Stimulated activated CD4-positive, alpha-beta T cell treated with anti-CD3 and anti-CD28 coated beads, Interleukin-1b, Interleukin-23, amount 100 ng/mL, for 4 hours (primary cell): ENCODE results near the gene FKBP15.
"Not testable (repeated sequence)": the region's sequence is repeated elsewhere in the genome, so short reads cannot be mapped to it uniquely, and the experiment has no call there.

Experiments
- DNase-seq, 2 donors: peaks; one replicate each; pipeline ENCODE4 v3.0.0-alpha.2; 2020; ENCODE audit warnings: low read depth in 2 of 2

FKBP15 gene, protein sequence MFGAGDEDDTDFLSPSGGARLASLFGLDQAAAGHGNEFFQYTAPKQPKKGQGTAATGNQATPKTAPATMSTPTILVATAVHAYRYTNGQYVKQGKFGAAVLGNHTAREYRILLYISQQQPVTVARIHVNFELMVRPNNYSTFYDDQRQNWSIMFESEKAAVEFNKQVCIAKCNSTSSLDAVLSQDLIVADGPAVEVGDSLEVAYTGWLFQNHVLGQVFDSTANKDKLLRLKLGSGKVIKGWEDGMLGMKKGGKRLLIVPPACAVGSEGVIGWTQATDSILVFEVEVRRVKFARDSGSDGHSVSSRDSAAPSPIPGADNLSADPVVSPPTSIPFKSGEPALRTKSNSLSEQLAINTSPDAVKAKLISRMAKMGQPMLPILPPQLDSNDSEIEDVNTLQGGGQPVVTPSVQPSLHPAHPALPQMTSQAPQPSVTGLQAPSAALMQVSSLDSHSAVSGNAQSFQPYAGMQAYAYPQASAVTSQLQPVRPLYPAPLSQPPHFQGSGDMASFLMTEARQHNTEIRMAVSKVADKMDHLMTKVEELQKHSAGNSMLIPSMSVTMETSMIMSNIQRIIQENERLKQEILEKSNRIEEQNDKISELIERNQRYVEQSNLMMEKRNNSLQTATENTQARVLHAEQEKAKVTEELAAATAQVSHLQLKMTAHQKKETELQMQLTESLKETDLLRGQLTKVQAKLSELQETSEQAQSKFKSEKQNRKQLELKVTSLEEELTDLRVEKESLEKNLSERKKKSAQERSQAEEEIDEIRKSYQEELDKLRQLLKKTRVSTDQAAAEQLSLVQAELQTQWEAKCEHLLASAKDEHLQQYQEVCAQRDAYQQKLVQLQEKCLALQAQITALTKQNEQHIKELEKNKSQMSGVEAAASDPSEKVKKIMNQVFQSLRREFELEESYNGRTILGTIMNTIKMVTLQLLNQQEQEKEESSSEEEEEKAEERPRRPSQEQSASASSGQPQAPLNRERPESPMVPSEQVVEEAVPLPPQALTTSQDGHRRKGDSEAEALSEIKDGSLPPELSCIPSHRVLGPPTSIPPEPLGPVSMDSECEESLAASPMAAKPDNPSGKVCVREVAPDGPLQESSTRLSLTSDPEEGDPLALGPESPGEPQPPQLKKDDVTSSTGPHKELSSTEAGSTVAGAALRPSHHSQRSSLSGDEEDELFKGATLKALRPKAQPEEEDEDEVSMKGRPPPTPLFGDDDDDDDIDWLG

DNA sequence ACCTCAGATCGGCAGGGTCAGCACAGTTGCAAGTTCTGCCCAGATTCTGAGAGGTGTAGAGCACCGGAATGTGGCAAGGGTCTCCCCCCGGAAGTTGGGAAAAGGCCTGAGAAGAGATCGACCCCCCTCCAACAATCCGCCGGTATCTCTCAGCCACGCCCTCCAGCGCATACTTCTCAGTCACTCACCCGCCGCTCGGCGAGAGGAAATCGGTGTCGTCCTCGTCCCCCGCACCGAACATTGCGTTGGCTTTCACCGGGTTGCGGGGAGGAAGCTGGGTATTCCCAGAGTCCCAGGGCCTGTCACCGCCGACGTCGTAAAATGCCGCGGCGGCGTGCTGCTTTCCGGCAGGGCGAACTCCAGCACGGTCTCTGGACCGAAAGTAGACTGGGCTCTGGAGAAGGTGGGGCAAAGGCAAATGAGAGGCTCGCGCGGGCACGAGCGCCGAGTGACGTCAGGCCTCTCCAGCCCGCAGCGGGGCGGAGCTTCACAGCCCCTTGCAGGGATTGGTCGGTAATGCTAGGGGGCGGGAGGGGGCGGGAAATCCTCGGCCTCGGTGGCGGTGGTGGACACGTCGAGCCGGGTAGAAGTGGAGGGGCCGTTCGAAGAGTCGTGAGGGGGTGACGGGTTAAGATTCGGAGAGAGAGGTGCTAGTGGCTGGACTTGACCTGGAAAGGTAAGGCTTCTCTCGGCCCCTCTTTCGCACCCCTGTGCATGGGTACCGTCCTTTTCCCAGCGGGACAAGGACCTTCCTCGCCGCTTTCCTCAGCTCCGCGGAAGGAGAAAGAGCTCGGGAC is at the start of gene FKBP15, which contains the start of gene SLC31A1:
Gene FKBP15, minus strand, starts transcription at position 275 of the 797 bp plus-strand sequence. Its CDS starts 34 bp downstream, at position 241.
Gene SLC31A1, plus strand, starts transcription at position 542 of the 797 bp plus-strand sequence. CDS start 34,605 bp downstream, outside the sequence.
- DNase-seq: peak; percentile 91 to 95

DNA sequence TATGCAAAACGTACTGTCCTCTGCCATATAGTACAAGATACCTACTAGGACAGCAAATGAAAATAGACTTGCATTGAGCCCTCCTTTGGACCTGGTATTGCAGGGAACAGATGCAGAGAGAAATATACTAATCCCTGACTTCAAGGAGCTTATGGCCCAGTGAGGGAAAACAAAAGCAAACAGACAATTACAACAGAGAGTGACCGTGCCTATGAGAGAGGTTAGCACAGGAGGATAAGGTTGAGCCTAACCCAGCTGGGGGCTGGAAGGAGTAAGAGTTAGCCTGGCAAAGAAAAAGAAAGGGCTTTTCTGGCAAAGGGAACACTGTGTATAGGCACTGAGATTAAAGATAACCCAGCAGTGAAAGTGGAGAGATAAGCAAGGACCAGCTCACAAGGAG is 48.8 kb upstream of the FKBP15 start:
- no peak for DNase-seq

DNA sequence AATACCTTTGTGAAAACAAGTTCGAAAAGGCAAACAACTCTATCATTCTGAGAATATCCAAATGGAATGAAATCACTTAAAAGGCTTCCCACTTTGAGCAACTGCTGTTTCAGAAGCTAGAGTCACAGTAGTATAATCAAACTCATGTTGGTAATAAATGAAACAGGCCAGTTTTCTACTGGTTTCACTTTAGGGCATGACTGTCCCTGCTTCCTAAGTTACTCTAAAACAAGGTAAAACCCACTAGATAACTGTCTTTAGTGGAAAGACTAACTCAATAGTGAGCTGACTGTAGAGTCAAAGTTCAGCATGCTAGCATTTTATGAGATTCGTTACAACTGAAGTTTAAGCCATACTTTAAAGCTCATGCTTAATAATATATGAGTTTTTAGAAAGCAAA is 48.3 kb upstream of the FKBP15 start:
- no peak for DNase-seq

DNA sequence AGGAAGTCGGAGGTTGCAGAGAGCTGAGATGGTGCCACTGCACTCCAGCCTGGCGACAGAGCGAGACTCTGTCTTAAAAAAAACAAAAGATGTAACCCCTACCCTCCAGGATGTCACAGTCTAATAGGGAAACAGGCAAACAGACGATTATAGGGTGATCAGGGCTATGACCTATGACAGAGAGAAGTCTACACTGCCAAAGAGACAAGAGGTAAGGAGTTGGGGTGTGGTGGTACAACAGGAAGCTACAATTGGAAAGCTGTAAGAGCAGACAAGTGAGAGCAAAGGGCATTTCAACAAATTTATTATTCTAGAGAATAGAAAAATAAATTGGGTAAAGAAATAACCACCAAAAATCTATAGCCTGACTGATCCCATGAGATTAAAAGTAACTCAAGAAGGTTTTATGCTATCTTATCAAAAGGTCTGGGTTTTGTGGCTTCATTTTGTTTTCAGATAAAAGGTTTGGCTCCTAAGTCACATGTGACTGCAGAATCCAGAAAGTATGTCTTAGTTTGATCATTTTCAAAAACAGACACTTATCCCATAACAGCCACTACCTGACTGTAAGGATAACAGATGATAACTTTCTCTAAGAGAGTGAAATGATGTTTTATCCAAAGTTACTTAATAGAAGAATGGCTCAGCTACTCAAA is 47.0 kb upstream of the FKBP15 start:
- no peak for DNase-seq

DNA sequence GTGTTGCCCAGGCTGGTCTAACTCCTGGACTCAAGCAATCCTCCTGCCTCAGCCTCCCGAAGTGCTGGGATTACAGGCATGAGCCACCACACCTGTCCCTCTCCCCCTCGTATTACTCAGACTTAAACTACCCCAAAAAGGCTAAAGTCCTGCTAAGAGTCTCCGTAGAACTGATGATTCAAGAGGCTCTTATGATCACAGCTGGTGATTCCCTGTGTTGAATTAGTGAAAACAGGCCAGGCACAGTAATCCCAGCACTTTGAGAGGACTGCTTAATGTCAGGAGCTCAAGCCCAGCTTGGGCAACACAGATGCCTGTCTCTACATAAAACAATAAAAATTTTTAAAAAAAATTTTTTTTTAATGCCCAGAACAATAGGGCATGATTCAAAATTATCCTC is 45.1 kb upstream of the FKBP15 start:
- DNase-seq: no peak

DNA sequence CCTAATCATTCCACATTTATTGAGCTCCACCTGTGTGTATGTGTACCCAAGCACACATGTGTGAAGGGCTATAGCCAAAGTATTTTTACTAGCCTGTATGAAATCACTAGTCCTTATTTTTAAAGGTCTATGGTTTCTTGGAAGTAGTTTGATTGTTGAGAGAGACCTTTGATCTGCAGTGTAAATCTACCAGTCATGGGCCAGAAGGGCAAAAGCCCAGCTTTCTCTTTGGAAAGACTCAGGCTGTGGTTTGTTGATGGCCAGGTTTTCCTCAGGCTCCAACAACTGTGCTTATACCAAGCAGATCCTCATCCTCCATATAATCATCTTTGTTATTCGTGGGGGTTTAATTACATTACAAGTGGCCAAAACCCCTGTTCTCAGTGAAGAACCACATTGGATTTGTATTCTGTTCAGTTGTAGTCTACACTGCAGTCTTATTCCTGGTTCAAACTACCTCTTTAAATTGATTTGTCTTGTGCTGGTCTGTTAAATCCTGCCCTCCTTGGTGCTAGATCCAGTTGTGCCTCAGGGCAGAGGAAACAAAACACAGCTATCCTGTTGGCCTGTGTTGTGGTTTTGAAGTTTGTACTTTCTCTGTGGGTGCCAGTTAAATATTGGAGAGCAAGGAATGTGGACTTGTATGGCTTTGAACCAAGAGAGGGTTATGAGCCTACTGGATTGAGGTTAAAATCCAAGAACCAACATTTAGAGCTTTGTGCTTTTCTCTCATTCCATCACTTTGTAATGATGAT is 41.0 kb upstream of the FKBP15 start:
- no peak for DNase-seq

DNA sequence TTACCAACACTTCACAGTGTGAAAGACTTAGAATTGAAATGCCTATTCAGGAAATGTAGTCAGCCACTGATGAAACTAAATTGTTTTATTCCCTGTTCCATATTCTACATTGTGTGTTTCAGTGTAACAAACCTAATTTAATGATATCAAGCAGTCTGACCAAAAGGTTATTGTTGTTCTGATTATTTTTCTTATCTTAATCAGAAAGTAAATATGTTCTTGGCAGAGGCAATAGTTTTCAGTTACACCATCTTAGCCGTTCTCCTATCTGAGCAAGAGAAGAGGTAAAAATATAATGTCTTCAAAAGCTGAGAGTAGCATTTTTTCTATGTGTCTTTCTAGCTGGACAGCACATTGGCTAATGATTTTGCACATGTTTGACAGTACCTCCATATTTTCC is 37.2 kb upstream of the FKBP15 start:
- DNase-seq: no peak

DNA sequence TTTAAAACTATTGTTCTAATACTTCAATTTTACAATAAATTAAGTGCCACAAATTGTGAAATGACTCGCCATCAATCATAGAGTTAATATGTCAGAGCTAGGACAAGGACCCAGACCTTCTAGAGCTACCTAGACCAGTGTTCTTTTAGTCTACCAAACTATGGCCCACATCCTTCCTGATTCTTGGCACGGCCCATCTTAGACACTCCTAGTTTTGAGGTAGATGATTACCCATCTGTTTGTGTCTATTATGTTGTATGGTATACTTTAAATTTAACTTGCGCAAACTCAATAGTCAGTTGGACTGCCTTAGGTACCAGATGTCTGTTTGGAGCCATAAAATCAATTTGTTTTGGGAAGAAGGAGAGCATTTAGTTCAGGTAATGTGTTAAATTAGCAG is 36.8 kb upstream of the FKBP15 start:
- no peak for DNase-seq

DNA sequence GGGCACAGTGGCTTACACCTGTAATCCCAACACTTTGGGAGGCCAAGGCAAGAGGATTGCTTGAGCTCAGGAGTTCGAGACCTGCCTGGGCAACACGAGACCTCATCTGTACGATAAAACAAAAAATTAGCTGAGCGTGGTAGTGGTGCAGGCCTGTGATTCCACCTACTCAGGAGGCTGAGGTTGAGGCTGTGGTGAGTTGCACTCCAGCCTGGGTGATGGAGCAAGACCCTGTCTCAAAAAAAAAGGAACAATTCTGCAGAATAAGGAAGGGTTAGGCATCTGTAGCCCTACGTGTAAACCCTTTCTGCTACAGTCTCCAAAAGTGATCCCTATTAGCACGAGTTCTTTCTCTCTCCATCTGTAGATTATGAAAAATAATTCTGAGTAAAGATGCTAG is 34.4 kb upstream of the FKBP15 start:
- DNase-seq: no peak

DNA sequence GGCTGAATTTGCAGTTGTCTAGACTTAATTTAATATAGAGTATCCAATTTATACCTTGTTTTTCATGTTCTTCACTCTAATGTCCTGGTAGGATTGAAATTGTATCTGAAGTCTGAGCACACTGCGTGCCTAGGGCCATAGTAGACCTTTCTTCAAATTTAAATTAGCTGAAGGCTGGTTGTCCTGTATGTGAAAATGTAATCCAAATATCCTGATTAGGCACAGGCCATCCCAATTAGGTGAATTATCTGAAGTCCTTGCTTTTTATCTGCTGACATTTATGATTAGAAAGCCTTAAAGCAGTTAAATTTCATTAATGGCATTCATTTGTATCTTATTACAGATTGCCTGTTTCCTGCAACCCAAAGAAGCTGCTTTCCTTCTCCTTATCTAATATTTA is 33.9 kb upstream of the FKBP15 start:
- DNase-seq: no peak

DNA sequence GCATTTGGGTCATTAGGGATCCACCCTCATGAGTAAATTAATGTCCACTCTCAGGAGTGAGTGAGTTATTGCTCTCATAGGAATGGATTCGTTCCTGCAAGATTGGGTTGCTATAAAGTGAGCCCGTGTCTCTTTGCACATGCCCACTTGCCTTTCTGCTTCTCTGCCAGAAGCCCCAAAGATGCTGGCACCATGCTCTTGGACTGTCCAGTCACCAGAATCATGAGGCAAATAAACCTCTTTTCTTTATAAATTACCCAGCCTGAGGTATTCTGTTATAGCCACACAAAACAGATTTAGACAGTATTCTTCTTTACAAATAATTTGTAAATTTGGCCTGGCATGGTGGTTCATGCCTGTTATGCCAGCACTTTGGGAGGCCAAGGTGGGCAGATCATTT is 29.7 kb upstream of the FKBP15 start:
- DNase-seq: no peak

DNA sequence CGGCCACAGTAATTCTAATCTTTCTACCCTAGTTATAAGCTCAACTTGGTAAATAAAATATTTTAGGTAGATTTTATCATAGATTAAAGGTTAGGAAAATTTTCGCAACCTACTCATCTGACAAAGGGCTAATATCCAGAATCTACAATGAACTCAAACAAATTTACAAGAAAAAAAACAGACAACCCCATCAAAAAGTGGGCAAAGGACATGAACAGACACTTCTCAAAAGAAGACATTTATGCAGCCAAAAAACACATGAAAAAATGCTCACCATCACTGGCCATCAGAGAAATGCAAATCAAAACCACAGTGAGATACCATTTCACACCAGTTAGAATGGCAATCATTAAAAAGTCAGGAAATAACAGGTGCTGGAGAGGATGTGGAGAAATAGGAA is 28.6 kb upstream of the FKBP15 start:
- DNase-seq: not testable (repeated sequence)

DNA sequence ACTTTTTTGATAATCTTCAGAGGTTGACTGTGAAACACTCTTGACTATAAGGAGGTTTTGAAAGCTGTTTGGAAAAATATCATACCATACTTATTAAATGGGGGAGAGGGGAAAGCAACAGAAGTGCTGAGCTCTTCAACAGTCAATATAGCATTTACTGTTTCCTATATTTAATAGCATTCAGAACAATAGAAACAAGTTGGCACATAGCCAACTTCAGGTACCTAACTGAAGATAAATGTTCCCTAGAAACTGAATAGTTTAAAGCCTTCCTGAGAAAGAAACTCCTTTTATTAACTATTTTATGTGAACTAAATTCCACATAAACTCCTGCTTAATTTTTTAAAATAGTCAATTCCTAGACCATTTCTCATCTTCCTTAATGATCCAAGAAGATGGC is 26.6 kb upstream of the FKBP15 start:
- DNase-seq: no peak

DNA sequence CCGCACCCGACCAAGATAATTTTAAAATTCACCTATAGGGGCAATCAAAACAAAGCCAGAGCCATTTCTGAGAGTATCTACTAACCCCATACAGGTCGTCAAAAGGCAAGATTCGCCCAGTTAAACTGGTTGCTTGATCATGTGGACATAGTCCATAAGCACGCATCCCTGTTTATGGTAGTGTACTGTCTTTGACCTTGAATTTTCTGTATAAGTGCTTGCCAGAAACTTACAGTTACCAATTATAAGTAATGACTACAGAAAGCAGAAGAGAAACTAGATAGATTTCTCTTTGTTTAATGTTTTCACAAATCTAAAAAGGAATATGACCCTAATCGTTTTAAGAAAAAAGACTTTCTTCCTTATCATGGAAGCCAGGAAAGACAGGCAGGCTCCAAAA is 25.9 kb upstream of the FKBP15 start:
- DNase-seq: no peak

DNA sequence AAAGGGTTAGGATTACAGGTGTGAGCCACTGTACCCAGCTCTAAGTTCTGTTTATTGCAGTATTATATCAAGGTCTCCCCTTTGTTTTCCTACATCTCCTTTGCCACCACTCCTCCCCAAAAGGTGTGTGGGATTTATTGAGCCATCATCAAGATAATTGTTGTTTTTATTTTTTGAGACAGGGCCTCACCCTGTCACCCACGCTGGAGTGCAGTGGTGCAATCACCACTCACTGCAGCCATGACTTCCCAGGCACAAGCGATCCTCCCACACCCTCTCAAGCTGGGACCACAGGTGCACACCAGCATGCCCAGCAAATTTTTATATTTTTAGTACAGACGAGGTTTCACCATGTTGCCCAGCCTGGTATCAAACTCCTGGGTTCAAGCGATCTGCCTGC is 24.8 kb upstream of the FKBP15 start:
- no peak for DNase-seq

DNA sequence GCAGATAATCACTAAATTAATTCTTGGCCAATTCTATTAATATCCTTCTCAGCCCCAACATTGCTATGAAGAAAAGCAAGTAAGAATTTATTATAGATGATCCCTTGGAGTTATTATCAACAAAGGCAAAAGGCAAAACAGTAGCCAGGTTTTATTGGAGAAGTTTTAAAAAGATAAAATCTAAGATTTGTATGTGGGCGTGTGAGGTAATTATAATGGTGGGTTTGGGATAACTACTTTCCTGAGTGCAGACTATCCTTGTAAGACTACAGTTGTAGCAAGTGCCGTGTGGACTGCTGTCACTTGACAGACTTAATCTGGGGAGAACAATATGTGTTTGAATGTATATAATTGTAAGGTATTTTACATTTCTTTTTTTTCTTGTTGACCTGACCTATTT is 23.5 kb upstream of the FKBP15 start:
- DNase-seq: no peak

DNA sequence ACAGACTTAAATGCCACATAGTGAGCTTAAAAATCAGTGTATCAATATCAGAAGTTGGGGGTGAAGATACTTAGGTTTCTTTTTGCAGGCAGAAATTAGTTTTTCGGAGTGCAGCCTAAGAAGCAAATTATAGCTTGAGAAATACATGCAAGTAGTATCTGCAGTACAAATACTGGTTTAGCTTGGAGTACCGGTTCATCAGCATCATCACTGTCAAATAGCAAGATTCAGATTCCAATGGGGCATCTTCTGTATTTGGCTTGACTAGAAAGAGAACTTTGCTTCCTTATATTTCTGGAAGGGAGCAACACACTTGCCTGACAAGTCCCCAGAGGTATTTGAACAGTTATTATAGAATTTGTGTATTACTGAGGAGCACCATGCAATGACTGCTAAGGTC is 20.1 kb upstream of the FKBP15 start:
- no peak for DNase-seq

DNA sequence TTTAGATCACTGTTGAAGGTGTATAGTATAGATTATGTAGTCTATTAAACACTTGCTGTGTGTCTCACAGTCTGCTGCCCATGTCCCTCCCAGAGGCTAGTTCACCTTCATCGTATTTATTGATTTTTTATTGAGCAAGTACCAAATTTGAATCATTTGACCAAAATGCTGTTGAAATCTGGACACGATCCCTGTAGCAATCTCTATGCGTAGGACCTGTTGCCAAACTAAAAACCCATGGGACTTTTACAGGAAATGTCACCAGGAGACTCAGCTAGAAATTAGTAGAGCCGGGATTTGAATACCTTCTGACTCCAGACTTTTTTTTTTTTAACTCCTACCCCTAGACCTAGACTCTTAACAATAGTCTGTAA is 17.8 kb upstream of the FKBP15 start:
- DNase-seq: no peak

DNA sequence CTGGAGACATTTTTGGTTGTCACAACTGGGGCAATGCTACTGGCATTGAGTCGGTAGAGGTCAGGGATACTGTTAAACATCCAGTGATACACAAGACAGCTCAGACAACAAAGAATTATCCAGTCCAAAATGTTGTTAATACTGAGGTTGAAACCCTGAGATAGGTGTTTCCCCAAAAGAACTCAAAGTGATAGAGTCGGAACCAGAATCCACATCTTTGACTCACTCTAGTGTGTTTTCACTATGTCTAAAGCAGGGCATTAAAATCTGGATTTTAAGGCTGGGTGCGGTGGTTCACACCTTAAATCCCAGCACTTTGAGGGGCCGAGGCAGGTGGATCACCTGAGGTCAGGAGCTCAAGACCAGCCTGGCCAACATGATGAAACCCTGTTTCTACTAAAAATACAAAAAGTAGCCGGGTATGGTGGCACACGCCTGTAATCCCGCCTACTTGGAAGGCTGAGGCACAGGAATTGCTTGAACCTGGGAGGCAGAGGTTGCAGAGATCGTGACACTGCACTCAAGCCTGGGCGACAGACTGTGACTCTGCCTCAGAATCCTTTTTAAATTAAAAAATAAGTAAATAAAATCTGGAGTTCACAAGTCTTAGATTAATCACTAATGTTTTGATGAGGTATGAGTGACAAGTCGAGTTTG is 17.3 kb upstream of the FKBP15 start:
- no peak for DNase-seq

DNA sequence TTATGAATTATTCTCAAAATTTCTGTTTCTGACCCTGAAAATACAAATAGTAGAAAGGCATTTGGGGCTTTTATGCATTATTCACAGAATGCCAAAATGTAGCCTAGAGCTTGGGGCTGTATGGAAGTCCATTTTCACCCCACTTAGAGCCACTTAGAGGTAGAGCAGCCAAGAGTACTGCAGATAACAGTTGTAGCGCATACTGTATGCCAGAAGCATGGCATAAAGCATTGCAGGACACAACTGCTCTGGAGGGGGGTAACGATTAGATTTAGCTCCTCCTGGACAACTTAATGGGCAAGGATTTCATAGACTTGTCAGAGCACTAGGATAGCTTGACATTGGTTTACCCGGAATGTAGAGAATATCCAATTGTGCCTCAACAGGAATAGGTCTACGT is 15.9 kb upstream of the FKBP15 start:
- no peak for DNase-seq
